HuH-7.5 (cell line): ENCODE results near the gene DHX58.

Source experiments
- DNase-seq: peaks from one replicate; pipeline ENCODE4 v3.0.0; 2011; ENCODE audit warnings: low spot score

DHX58 gene

GRCh38 chr17:42129109-42129837, 16.8 kb upstream of the DHX58 start:
- DNase-seq: no peak

GRCh38 chr17:42127414-42127813, 14.9 kb upstream of the DHX58 start:
- no peak for DNase-seq

GRCh38 chr17:42126836-42127235, 14.3 kb upstream of the DHX58 start:
- no peak for DNase-seq

DNA sequence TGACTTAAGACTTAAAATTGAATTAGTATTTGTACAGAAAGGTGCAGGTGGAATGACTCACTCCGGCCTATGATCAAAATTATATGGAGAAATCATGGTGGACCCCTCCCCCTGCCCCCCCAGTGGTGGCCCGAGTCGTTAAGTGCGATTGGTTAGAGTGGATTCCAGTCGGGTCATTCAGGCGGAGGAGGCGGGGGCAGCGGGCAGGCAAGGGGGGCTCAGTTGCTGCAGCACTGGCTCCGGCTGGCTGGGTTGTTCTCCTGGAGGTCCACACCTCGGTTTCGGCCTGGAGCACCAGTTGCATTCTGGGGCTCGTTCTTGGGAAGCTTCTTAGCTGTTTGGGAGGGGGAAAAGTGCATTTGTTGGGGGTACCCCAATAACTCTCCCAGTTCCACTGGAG, 13.1 kb upstream of the DHX58 start:
- no peak for DNase-seq

GRCh38 chr17:42124256-42124655, 11.7 kb upstream of the DHX58 start:
- DNase-seq: no peak

GRCh38 chr17:42122371-42123303, 10.1 kb upstream of the DHX58 start, which contains the start of gene HSPB9:
HSPB9 (plus strand) TSS chr17:42122804; CDS start chr17:42122851, 47 bp downstream.
- no peak for DNase-seq

- peak; percentile 96 for DNase-seq
These were observed 8.6 kb upstream of the DHX58 start, which contains the start of gene KAT2A for GRCh38 chr17:42120770-42121769. KAT2A (minus strand) TSS chr17:42121367; CDS start chr17:42121304, 63 bp downstream.

DNA sequence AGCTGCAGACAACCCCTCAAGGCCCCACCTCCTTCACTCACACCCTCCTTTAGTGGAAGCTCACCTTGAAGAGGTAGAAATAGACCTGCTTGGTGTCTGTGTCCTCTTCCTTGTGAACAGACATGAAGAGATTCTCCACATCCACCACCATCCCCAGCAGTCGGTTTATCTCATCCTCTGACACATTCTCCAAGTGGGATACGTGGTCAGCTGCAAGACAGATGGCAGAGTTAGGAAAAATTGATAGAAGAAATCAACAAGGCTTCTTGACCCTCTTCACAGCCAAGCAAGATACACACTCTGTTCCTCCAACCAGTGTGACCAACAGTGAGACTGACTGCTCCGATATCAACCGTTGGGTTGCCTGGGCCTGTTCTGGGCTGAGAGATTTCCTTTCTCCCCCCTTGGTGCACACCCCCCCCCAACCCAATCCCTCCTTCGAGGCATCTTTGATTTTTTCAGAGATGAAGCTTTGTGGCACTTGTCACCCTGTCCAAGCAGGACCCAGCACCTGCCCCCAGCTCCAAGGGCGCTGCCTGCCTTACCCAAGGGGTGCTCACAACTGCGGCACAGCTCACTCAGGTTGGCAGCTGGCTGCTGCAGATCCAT, 7.8 kb upstream of the DHX58 start:
- DNase-seq: no peak

DNA sequence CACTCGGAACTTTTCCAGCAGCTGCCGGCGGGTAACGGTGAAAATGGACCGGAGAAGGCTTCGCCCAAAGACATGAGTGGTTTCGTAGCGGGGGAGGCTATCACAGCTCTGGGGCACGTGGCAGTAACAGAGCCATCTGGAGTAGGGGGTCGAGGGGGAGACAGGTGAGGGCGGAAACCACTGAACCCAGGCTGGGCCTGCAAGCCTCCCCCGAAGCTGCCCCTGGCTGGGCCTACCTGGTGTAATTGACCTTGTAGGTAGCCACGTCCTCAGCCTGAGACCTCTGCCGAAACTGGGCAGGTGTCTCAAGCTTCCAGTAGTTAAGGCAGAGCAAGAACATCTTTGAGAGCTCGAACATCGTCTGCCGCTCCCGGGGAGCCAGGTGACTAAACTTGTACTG, 6.8 kb upstream of the DHX58 start:
- DNase-seq: no peak

DNA sequence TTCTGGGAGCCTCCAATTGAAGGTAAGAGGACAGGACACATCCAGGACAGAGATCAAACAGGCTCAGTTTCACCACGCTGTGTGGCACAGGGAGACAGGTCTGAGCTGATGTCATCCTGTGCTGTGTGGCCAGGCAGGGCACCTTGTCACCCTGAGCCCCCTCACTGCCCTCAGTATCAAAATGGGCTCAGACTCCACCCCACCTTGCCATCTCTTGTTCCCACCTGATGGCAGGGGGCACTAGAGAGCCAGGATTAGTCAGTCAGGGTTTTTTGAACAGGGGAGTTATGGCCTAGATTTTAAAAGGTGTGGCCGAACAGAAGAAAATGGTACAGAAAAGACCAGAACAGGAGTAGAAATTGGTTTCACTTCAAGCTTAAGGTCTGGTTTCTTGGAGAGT, 6.0 kb upstream of the DHX58 start:
- DNase-seq: peak; percentile 58

GRCh38 chr17:42118126-42118510, 5.6 kb upstream of the DHX58 start:
- DNase-seq: no peak

DNA sequence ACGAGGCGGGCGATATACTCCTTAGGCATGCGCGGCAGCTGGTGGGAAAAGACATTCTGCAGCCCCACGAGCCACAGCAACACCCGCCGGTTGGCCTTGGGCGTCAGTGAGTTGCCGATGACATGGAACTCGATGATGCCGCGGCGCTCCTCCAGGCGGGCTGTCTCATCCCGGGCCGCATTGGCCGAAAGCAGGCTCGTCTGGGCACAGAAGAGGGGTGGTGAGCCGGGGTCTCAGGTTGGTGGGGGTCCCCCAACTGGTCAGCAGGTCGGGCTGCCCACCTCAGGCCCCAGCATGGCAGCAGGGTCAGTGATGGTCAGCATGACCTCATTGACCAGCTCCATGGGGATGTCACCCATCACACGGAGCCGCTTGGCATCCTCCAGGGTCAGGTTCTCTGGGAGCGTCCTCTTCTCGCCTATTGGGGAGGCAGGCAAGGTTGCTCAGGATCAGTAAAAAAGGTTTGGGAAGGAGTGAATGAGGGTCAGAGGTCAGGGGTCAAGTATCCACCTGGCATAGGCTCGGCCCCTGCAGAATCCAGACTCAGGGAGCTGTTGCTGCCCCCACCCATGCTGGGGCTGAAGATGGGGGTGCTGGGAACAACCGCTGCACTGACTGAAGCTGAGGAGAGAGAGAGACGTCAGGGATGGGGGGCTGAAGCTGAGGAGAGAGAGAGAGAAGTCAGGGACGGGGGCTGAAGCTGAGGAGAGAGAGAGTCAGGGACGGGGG, 5.0 kb upstream of the DHX58 start:
- DNase-seq: no peak

- DNase-seq: peak; percentile 84
These were observed 4.3 kb upstream of the DHX58 start for GRCh38 chr17:42116705-42117396.

DNA sequence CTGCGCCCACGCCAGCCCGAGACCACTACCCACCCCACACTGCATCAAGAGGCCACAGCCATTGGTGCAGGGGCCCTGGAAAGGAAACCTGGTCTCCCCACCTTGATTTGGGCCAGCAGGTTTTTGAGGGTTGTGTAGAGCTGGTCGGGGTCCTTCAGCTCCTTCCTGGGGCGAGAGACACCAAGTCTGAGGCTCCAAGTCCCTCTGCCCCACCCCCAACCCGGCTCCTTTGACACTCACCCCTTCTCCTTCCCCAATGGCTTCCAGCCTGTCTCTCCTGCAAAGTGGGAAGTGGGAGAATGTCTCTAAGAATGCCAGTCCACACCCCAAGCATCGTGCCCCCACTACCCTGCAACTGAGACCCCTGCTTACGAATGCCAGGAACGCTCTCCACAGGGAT, 1.6 kb upstream of the DHX58 start:
- DNase-seq: no peak

DNA sequence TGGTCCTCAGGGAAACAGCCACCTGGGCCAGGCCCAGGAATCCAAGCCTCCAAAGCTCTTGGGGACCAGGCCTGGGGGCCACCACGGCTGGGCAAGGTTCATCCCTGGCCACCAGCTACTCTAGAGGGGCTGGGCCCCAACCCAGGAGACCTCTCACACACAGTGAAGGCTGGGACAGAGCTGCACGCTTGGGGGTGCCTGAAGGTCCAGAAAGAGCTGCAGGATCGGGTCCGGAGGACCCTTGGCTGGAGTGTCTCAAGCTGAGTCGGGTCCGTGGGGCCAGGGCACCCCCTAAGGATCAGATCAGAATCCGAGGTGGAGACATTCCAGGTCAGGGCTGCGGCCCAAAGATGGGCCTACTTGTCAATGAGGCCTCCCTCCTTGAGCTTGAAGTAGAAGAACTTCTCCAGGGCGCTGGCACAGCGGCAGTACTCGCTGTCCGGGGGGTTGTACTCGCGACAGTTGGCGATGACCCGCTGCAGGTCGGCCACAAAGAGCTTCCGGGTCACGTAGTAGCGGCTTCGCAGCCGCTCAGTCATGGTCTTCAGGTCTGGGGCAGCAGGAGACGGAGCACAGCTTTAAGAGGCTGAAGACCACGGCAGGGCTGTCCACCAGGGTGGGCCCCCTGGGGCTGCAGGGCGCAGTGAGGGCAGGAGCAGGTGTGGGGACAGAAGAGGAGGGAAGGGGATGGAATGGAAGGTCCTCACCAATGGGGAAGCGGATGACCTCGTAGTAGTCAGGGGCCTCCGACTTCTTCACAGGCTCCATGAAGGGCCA, 967 bp upstream of the DHX58 start:
- DNase-seq: no peak

DNA sequence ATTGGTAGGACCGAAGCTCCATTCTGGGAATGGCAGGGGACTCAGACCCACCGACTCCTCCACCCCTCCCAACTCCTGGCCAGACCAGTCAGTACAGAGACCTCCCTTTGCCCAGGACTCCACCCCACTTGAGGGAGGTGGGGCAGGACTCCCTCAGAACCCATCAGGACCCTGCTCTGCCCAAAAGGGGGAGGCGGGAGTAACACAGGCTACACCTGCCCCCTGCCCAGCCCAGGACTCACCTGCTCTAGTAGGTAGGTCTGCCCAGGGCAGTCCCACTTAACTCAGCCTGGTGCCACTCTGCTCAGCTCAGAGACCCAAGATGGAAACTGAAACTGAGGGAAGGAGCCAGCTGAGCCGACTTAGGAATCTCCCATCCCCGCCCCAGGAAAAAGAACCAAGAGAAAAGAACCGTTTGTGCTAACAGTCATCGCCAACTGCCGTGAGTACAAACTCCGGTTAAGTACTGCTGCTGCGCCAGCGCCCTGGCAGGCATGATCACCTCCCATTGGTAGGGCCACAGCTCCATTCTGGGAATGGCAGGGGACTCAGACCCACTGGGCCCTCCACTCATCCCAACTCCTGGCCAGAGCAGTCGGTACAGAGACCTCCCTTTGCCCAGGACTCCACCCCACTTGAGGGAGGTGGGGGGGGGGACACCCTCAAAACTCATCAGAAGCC, 503 bp downstream of the DHX58 start:
- DNase-seq: no peak

DNA sequence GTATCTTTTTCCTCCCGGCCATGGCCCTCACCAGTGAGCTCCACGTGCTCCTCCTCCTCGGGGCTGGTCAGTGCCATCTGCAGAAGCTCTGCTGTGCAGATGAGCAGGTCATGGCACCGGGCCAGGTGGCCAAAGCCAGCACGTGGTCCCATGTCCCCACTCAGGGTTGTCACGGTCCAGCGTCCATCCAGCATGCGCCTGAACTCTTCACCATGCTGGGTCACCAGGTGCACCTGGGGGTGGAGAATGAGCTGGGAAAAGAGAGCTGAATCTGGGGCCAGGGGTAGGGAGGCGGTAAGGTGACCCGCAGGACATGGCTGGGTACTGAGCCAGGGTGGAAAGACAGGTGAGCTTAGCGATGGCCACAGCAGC, 1.3 kb downstream of the DHX58 start:
- no peak for DNase-seq
